Astrocyte (in vitro differentiated cells and primary cell): ENCODE results near the gene PPP3CA.

ENCODE experiments used
- EZH2 ChIP-seq: IDR thresholded peaks from 2 replicates; pipeline ENCODE4 v1.6.1; 2012; ENCODE audit warnings: mild to moderate bottlenecking, low read length, inconsistent platforms; ENCODE audit not compliant: insufficient read depth
- TF ChIP-seq, protein P1 (sequence below): IDR thresholded peaks from 2 replicates; pipeline ENCODE4 v1.5.1; 2011; ENCODE audit warnings: low read depth, mild to moderate bottlenecking, inconsistent platforms, low read length, moderate library complexity; ENCODE audit not compliant: insufficient read depth

DNA sequence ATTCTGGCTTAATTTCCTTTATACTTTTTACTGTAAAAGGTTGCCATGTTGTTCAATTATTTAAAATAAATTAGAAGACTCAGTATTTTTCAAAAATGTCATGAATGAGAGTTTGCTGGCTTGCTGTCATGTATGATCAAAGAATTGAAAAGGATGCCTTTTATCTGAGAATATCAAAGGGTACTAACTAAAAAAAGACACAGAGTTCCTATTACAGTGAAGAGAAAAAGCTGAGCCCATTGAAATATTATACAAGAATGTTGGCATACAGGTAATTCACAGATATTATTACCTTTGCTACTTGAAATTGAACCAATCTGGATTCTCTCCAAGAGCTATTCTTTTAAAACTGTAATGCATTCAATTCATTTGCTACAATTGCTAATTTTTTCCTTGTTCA lies 200.0 kb downstream of the PPP3CA start:
- TF ChIP-seq, protein P1, sequence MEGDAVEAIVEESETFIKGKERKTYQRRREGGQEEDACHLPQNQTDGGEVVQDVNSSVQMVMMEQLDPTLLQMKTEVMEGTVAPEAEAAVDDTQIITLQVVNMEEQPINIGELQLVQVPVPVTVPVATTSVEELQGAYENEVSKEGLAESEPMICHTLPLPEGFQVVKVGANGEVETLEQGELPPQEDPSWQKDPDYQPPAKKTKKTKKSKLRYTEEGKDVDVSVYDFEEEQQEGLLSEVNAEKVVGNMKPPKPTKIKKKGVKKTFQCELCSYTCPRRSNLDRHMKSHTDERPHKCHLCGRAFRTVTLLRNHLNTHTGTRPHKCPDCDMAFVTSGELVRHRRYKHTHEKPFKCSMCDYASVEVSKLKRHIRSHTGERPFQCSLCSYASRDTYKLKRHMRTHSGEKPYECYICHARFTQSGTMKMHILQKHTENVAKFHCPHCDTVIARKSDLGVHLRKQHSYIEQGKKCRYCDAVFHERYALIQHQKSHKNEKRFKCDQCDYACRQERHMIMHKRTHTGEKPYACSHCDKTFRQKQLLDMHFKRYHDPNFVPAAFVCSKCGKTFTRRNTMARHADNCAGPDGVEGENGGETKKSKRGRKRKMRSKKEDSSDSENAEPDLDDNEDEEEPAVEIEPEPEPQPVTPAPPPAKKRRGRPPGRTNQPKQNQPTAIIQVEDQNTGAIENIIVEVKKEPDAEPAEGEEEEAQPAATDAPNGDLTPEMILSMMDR = no peak
- TF ChIP-seq EZH2 = no peak
